H9 (cell line): ENCODE data around the gene PLEKHD1. TPM values are rescaled to one million over a fixed set of nuclear protein-coding genes. Genes with fewer than 3 reads are reported as not detected.

ENCODE experiments used
- DNase-seq: peaks from one replicate; pipeline ENCODE4 v3.0.0-alpha.2; 2017
- H2AFZ ChIP-seq: one replicate; pipeline ENCODE4 v1.6.1; 2013; ENCODE audit warnings: mild to moderate bottlenecking, low read length, control low read depth, moderate library complexity
- H2AK5ac ChIP-seq: 2 replicates; pipeline ENCODE4 v1.6.1; 2013; ENCODE audit warnings: low read length, control low read depth, mixed read lengths; ENCODE audit not compliant: insufficient read length
- H2BK120ac ChIP-seq: one replicate; pipeline ENCODE4 v1.6.1; 2013; ENCODE audit warnings: low read depth, mild to moderate bottlenecking, low read length, control low read depth, inconsistent platforms; ENCODE audit not compliant: poor library complexity, severe bottlenecking
- H2BK12ac ChIP-seq: 2 replicates; pipeline ENCODE4 v1.6.1; 2013; ENCODE audit warnings: low read length, control low read depth, mixed read lengths, low read depth; ENCODE audit not compliant: insufficient read length
- H2BK15ac ChIP-seq: 2 replicates; pipeline ENCODE4 v1.6.1; 2013; ENCODE audit warnings: low read depth, low read length, control low read depth
- H2BK20ac ChIP-seq: one replicate; pipeline ENCODE4 v1.6.1; 2013; ENCODE audit warnings: low read depth, mild to moderate bottlenecking, low read length, control low read depth, inconsistent platforms; ENCODE audit not compliant: poor library complexity, severe bottlenecking
- H2BK5ac ChIP-seq: 2 replicates; pipeline ENCODE4 v1.6.1; 2013; ENCODE audit warnings: low read length, control low read depth, mixed read lengths; ENCODE audit not compliant: insufficient read length
- H3K14ac ChIP-seq: 2 replicates; pipeline ENCODE4 v1.6.1; 2013; ENCODE audit warnings: low read length, control low read depth; ENCODE audit not compliant: insufficient read depth
- H3K18ac ChIP-seq: 2 replicates; pipeline ENCODE4 v1.6.1; 2013; ENCODE audit warnings: low read depth, mild to moderate bottlenecking, mixed read lengths, low read length, control low read depth; ENCODE audit not compliant: insufficient read length
- H3K23ac ChIP-seq: 2 replicates; pipeline ENCODE4 v1.6.1; 2013; ENCODE audit warnings: low read length, control low read depth, mixed read lengths, low read depth; ENCODE audit not compliant: insufficient read length
- H3K23me2 ChIP-seq: 2 replicates; pipeline ENCODE4 v1.6.1; 2013; ENCODE audit warnings: low read depth, mild to moderate bottlenecking, mixed read lengths, low read length, control low read depth; ENCODE audit not compliant: insufficient read length, poor library complexity, severe bottlenecking
- H3K27ac ChIP-seq: 2 replicates; pipeline ENCODE4 v1.5.1; 2013; ENCODE audit warnings: low read length, control low read depth, mixed read lengths, low read depth; ENCODE audit not compliant: insufficient read length
- H3K27me3 ChIP-seq: 2 replicates; pipeline ENCODE4 v1.6.1; 2013; ENCODE audit warnings: low read length, control low read depth, inconsistent platforms; ENCODE audit not compliant: insufficient read depth
- H3K4ac ChIP-seq: 2 replicates; pipeline ENCODE4 v1.6.1; 2013; ENCODE audit warnings: low read depth, mild to moderate bottlenecking, control low read depth, inconsistent platforms, low read length, moderate library complexity
- H3K4me1 ChIP-seq: 2 replicates; pipeline ENCODE4 v1.6.1; 2013; ENCODE audit warnings: low read length, control low read depth, inconsistent platforms; ENCODE audit not compliant: insufficient read depth
- H3K4me2 ChIP-seq: 2 replicates; pipeline ENCODE4 v1.6.1; 2013; ENCODE audit warnings: low read length, control low read depth, mixed read lengths; ENCODE audit not compliant: insufficient read length, insufficient read depth
- H3K56ac ChIP-seq: 2 replicates; pipeline ENCODE4 v1.6.1; 2013; ENCODE audit warnings: low read depth, mild to moderate bottlenecking, mixed read lengths, low read length, control low read depth; ENCODE audit not compliant: insufficient read length
- H3K79me1 ChIP-seq: 2 replicates; pipeline ENCODE4 v1.6.1; 2013; ENCODE audit warnings: low read depth, mild to moderate bottlenecking, moderate library complexity, low read length, control low read depth, inconsistent platforms; ENCODE audit not compliant: insufficient read depth, poor library complexity, severe bottlenecking
- H3K79me2 ChIP-seq: 2 replicates; pipeline ENCODE4 v1.6.1; 2013; ENCODE audit warnings: low read length, control low read depth, inconsistent platforms; ENCODE audit not compliant: insufficient read depth
- H3K9ac ChIP-seq: 2 replicates; pipeline ENCODE4 v1.6.1; 2013; ENCODE audit warnings: low read length, control low read depth, mixed read lengths; ENCODE audit not compliant: insufficient read length; ENCODE audit errors: extremely low read depth
- H3K9me3 ChIP-seq: one replicate; pipeline ENCODE4 v1.6.1; 2013; ENCODE audit warnings: low read depth, low read length, inconsistent platforms; ENCODE audit not compliant: control insufficient read depth
- H3T11ph ChIP-seq: one replicate; pipeline ENCODE4 v1.6.1; 2013; ENCODE audit warnings: mild to moderate bottlenecking, low read length, control low read depth, inconsistent platforms
- H4K20me1 ChIP-seq: one replicate; pipeline ENCODE4 v1.6.1; 2013; ENCODE audit not compliant: control insufficient read depth, insufficient read length, insufficient read depth
- H4K5ac ChIP-seq: 2 replicates; pipeline ENCODE4 v1.6.1; 2013; ENCODE audit warnings: low read depth, mild to moderate bottlenecking, mixed read lengths, low read length, control low read depth; ENCODE audit not compliant: insufficient read length
- H4K8ac ChIP-seq: replicated peaks from 2 replicates; pipeline ENCODE4 v1.6.1; 2013; ENCODE audit warnings: low read length, control low read depth, mixed read lengths, low read depth; ENCODE audit not compliant: insufficient read length
- H4K91ac ChIP-seq: 2 replicates; pipeline ENCODE4 v1.6.1; 2013; ENCODE audit warnings: low read depth, mild to moderate bottlenecking, moderate library complexity, mixed read lengths, low read length, control low read depth; ENCODE audit not compliant: insufficient read length
- H3K27ac Mint-ChIP-seq, 3 experiments: 2 replicates in 2 of 3; 3 replicates in 1 of 3; pipeline ENCODE4 v1.8.0; 2020 to 2021; ENCODE audit warnings: mixed read lengths in 3 of 3, mild to moderate bottlenecking in 1 of 3, moderate library complexity in 1 of 3
- H3K27me3 Mint-ChIP-seq: 2 replicates; pipeline ENCODE4 v1.8.0; 2021; ENCODE audit warnings: low read depth, mild to moderate bottlenecking, moderate library complexity, mixed read lengths
- H3K36me3 Mint-ChIP-seq, 3 experiments: 2 replicates in 2 of 3; 3 replicates in 1 of 3; pipeline ENCODE4 v1.8.0; 2020 to 2021; ENCODE audit warnings: low read depth in 3 of 3, mixed read lengths in 3 of 3; ENCODE audit not compliant: insufficient read depth in 1 of 3
- H3K4me1 Mint-ChIP-seq, 2 experiments: 2 replicates each; pipeline ENCODE4 v1.8.0; 2020; ENCODE audit warnings: mixed read lengths in 2 of 2
- H3K4me3 Mint-ChIP-seq, 2 experiments: 2 replicates in 1 of 2; 3 replicates in 1 of 2; pipeline ENCODE4 v1.8.0; 2020 to 2021; ENCODE audit warnings: mild to moderate bottlenecking in 2 of 2, mixed read lengths in 2 of 2, moderate library complexity in 1 of 2
- H3K9me3 Mint-ChIP-seq, 2 experiments: 2 replicates in 1 of 2; 3 replicates in 1 of 2; pipeline ENCODE4 v1.8.0; 2020; ENCODE audit warnings: mild to moderate bottlenecking in 2 of 2, mixed read lengths in 2 of 2, moderate library complexity in 1 of 2
- CTCF ChIP-seq: fragments of 200-600 bp; sonication (generic); conservative IDR thresholded peaks from 3 replicates; pipeline ENCODE4 v1.8.0; 2021; ENCODE audit warnings: antibody characterized with exemption, mild to moderate bottlenecking
- WGBS: extraction: QIAGEN DNeasy Blood & Tissue Kit; methylation state at CpG from one replicate; pipeline ENCODE4 v1.1.7; 2013; ENCODE audit warnings: missing lambda C conversion rate, low lambda C conversion rate, mixed read lengths; ENCODE audit not compliant: insufficient read length; ENCODE audit errors: extremely low coverage; 5-methylcytosine and 5-hydroxymethylcytosine counted together
- total RNA-seq: library from RNA; stranded (reverse); gene quantifications from 2 replicates; pipeline ENCODE4 v1.2.1, GENCODE V29; 2021

PLEKHD1 gene
- total RNA-seq, 1 experiment from 2014 or later = 0.37 TPM

GRCh38 chr14:69548566-69548965 is 64.0 kb downstream of the PLEKHD1 start:
- no peak overlapping the region for H3K14ac ChIP-seq
- Mint-ChIP-seq H3K9me3 (no peaks in the 10 kb centered on the region; a peak in 2 of 5 replicates), H3K36me3 (peaks cover 0 to 3% (median 0%) of the 10 kb centered on the region in 3 experiments; a peak in 2 of 7 replicates), H3K27me3 (peaks cover 21% of the 10 kb centered on the region), H3K4me3 (no peak overlapping the region), H3K27ac (no peak overlapping the region), H3K4me1 (peaks cover 31 to 39% of the 10 kb centered on the region in 2 experiments)
- no peak overlapping the region for H2AFZ ChIP-seq
- H3K18ac ChIP-seq = no peak overlapping the region
- H3K56ac ChIP-seq = no peak overlapping the region
- no peak overlapping the region for H4K5ac ChIP-seq
- peaks cover 4% of the 10 kb centered on the region for H3K23me2 ChIP-seq
- H3K9me3 ChIP-seq = no peaks in the 10 kb centered on the region
- H2AK5ac ChIP-seq = no peak overlapping the region
- no peak overlapping the region for H4K91ac ChIP-seq
- H3K27me3 ChIP-seq = no peaks in the 10 kb centered on the region
- H3K79me1 ChIP-seq = no peaks in the 10 kb centered on the region
- H3K27ac ChIP-seq = no peak overlapping the region
- no peak overlapping the region for H2BK120ac ChIP-seq
- H3K4me1 ChIP-seq = peaks cover 7% of the 10 kb centered on the region; the same call in 1 of the 2 replicates
- no peak for TF ChIP-seq CTCF
- H4K20me1 ChIP-seq = no peaks in the 10 kb centered on the region
- no CpG with 5 or more reads among the region's 8 CpGs for WGBS
- H3K4ac ChIP-seq = no peak overlapping the region
- no peak overlapping the region for H3T11ph ChIP-seq
- no peaks in the 10 kb centered on the region for H3K79me2 ChIP-seq
- H3K23ac ChIP-seq = no peak overlapping the region
- H2BK5ac ChIP-seq = no peak overlapping the region
- no peak overlapping the region for H4K8ac ChIP-seq
- H2BK15ac ChIP-seq = no peak overlapping the region
- H2BK20ac ChIP-seq = no peak overlapping the region
- no peak overlapping the region for H3K9ac ChIP-seq
- H2BK12ac ChIP-seq = no peak overlapping the region
- DNase-seq = no peak
- H3K4me2 ChIP-seq = no peak overlapping the region
